OCI-LY7 (cell line): ENCODE data around the gene YEATS4. TPM values are rescaled to one million over a fixed set of nuclear protein-coding genes. Genes with fewer than 3 reads are reported as not detected.

ENCODE experiments used
- BruUV-seq: library from RNA; stranded (reverse); fragments of 400-500 nt; replicated peaks from 2 replicates; lab custom pipeline; 2021; lab: Mats Ljungman, UMichigan
- CTCF ChIA-PET: fragments of 300-600 bp; sonication (Branson Sonifier 250); formaldehyde crosslinking; loops from one replicate; lab custom pipeline; 2022; ENCODE audit warnings: antibody characterized with exemption; ENCODE audit not compliant: unreplicated experiment; lab: Charles Lee
- POLR2A ChIA-PET: fragments of 300-600 bp; sonication (Branson Sonifier 250); formaldehyde crosslinking; loops from one replicate; lab custom pipeline; 2022; ENCODE audit warnings: antibody characterized with exemption; lab: Charles Lee
- DNase-seq: peaks from one replicate; pipeline ENCODE4 v3.0.0-alpha.2; 2015; ENCODE audit warnings: low spot score
- H2AFZ ChIP-seq: fragments of 200-600 bp; sonication (generic), shearing (Covaris generic); 2 replicates; pipeline ENCODE4 v1.6.1; 2014; ENCODE audit warnings: mild to moderate bottlenecking, antibody characterized with exemption, low read length, moderate library complexity
- H3K27ac ChIP-seq: fragments of 200-600 bp; sonication (generic); 2 replicates; pipeline ENCODE4 v1.5.1; 2014; ENCODE audit warnings: mixed run types, low read depth, mild to moderate bottlenecking, moderate library complexity, low read length, inconsistent platforms; ENCODE audit not compliant: poor library complexity, severe bottlenecking
- H3K36me3 ChIP-seq: fragments of 200-600 bp; sonication (generic); 2 replicates; pipeline ENCODE4 v1.6.1; 2014; ENCODE audit warnings: mild to moderate bottlenecking, antibody characterized with exemption, low read length, moderate library complexity, mixed read lengths; ENCODE audit not compliant: insufficient read depth
- H3K4me1 ChIP-seq: fragments of 200-600 bp; sonication (generic); 2 replicates; pipeline ENCODE4 v1.5.1; 2014; ENCODE audit warnings: mild to moderate bottlenecking, low read length; ENCODE audit not compliant: insufficient read depth, poor library complexity, severe bottlenecking
- H3K4me2 ChIP-seq: fragments of 200-600 bp; sonication (generic); 2 replicates; pipeline ENCODE4 v1.6.1; 2014; ENCODE audit warnings: mild to moderate bottlenecking, low read length
- H3K4me3 ChIP-seq: fragments of 200-600 bp; sonication (generic); 2 replicates; pipeline ENCODE4 v1.5.1; 2014; ENCODE audit warnings: mild to moderate bottlenecking, low read depth, low read length; ENCODE audit not compliant: poor library complexity, severe bottlenecking
- H3K79me2 ChIP-seq: fragments of 200-600 bp; sonication (generic); 2 replicates; pipeline ENCODE4 v1.6.1; 2016; ENCODE audit warnings: low read depth, mild to moderate bottlenecking, low read length, moderate library complexity, mixed read lengths; ENCODE audit not compliant: insufficient read depth
- H3K9me2 ChIP-seq: fragments of 200-600 bp; sonication (generic); 2 replicates; pipeline ENCODE4 v1.6.1; 2016; ENCODE audit warnings: mild to moderate bottlenecking, low read length, mixed read lengths; ENCODE audit not compliant: insufficient read depth
- H3K9me3 ChIP-seq: fragments of 200-600 bp; sonication (generic); 2 replicates; pipeline ENCODE4 v1.6.1; 2014; ENCODE audit warnings: mild to moderate bottlenecking, mixed run types, low read length, mixed read lengths
- H4K20me1 ChIP-seq: fragments of 200-600 bp; sonication (generic); 2 replicates; pipeline ENCODE4 v1.6.1; 2014; ENCODE audit warnings: mild to moderate bottlenecking, antibody characterized with exemption, low read length, moderate library complexity, mixed read lengths; ENCODE audit not compliant: insufficient read depth
- EZH2phosphoT487 ChIP-seq: fragments of 200-600 bp; sonication (generic); IDR thresholded peaks from 2 replicates; pipeline ENCODE4 v1.6.1; 2018; ENCODE audit warnings: low read depth, borderline replicate concordance, mild to moderate bottlenecking, mixed run types, antibody characterized with exemption, low read length, moderate library complexity, mixed read lengths
- intact Hi-C: fragments of 100-400 bp; cut with micrococcal nuclease; formaldehyde crosslinking; loops from one replicate; pipeline ENCODE4 v1.10.0; 2022; ENCODE audit not compliant: unreplicated experiment
- total RNA-seq, 2 experiments: library from RNA; depleted of rRNA in 1 of 2; stranded (reverse); fragments of >200 nt in 1 of 2; shearing (Covaris generic) in 1 of 2; gene quantifications; 2 replicates each; pipeline ENCODE4 v1.2.3, GENCODE V29; 2014 to 2022
- TF ChIP-seq, protein P1 (sequence below): fragments of 200-600 bp; sonication (generic); conservative IDR thresholded peaks from 2 replicates; pipeline ENCODE4 v1.5.1; 2014; ENCODE audit warnings: mild to moderate bottlenecking, antibody characterized with exemption, low read length, moderate library complexity, mixed read lengths

YEATS4 gene
- total RNA-seq, 2 experiments from 2014 or later = 80.4 to 122 TPM

DNA sequence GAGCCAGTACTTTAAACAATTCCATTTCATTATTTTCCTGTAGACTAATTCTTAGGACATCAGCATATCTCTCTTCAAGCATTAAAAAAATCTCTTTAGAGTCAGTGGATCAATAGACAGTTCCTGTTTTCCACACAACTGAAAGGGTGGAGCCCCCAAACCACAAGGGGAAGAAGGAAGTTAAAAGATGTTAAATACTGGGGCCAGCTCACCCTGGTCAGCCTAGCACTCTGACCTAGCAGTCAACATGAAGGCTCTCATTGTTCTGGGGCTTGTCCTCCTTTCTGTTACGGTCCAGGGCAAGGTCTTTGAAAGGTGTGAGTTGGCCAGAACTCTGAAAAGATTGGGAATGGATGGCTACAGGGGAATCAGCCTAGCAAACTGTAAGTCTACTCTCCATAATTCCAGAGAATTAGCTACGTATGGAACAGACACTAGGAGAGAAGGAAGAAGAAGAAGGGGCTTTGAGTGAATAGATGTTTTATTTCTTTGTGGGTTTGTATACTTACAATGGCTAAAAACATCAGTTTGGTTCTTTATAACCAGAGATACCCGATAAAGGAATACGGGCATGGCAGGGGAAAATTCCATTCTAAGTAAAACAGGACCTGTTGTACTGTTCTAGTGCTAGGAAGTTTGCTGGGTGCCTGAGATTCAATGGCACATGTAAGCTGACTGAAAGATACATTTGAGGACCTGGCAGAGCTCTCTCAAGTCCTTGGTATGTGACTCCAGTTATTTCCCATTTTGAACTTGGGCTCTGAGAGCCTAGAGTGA is 11.2 kb upstream of the YEATS4 start, which contains the start of gene LYZ:
TSS of gene LYZ (plus strand) at position 220 of the 777 bp plus-strand sequence. CDS start at position 248, 28 bp downstream.
- TF ChIP-seq, protein P1, sequence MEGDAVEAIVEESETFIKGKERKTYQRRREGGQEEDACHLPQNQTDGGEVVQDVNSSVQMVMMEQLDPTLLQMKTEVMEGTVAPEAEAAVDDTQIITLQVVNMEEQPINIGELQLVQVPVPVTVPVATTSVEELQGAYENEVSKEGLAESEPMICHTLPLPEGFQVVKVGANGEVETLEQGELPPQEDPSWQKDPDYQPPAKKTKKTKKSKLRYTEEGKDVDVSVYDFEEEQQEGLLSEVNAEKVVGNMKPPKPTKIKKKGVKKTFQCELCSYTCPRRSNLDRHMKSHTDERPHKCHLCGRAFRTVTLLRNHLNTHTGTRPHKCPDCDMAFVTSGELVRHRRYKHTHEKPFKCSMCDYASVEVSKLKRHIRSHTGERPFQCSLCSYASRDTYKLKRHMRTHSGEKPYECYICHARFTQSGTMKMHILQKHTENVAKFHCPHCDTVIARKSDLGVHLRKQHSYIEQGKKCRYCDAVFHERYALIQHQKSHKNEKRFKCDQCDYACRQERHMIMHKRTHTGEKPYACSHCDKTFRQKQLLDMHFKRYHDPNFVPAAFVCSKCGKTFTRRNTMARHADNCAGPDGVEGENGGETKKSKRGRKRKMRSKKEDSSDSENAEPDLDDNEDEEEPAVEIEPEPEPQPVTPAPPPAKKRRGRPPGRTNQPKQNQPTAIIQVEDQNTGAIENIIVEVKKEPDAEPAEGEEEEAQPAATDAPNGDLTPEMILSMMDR = no peak
- TF ChIP-seq EZH2phosphoT487 = no peak
- no peaks in the 10 kb centered on the region for H3K9me2 ChIP-seq
- H3K27ac ChIP-seq = no peak within 1 kb of the TSS
- no peaks in the 10 kb centered on the region for H3K9me3 ChIP-seq
- CTCF ChIA-PET = no interaction called here
- peak within 1 kb of the TSS; percentile 55; the same call in 1 of the 2 replicates for H2AFZ ChIP-seq
- DNase-seq = no peak
- no peaks in the 10 kb centered on the region for H3K4me1 ChIP-seq
- no peaks in the 10 kb centered on the region for H3K36me3 ChIP-seq
- intact Hi-C loops = no loop called here
- no peak within 1 kb of the TSS for H3K4me2 ChIP-seq
- no peak within 1 kb of the TSS for H3K4me3 ChIP-seq
- BruUV-seq = no TSS peak
- POLR2A ChIA-PET = interaction anchor here (0.6 to 1.7 kb wide), 5 partner anchors 10 to 51 kb away, joined by 3 to 7 read pairs (median 6); no protein-coding TSS in a partner anchor
- H4K20me1 ChIP-seq = no peaks in the 10 kb centered on the region
- no peaks in the 10 kb centered on the region for H3K79me2 ChIP-seq

DNA sequence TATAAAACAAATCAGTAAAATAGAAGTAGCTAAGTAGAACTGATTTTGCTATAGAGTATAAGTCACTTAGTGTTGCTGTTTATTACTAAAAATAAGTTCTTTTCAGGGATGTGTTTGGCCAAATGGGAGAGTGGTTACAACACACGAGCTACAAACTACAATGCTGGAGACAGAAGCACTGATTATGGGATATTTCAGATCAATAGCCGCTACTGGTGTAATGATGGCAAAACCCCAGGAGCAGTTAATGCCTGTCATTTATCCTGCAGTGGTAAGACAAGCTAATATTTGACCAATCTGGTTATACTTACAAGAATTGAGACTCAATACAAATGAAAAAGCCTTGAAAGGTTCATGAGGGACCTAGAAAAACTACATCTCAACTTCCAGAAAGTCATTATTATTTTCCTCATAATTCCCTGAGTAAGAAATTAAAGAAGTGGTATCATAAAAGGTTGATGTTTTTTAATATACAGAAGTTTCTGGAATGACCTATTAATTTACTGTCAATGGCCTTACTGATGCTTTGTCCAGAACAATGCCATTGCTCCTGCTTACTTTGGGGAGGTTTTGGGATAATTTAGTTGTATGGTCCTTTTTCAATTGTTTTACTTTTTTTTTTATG is 9.4 kb upstream of the YEATS4 start:
- no peak overlapping the region for H2AFZ ChIP-seq
- BruUV-seq = no TSS peak
- H3K36me3 ChIP-seq = no peaks in the 10 kb centered on the region
- no peak for DNase-seq
- no peaks in the 10 kb centered on the region for H3K79me2 ChIP-seq
- no peaks in the 10 kb centered on the region for H3K9me2 ChIP-seq
- no peaks in the 10 kb centered on the region for H3K9me3 ChIP-seq
- H3K4me3 ChIP-seq = no peak overlapping the region
- H3K27ac ChIP-seq = no peak overlapping the region
- no peaks in the 10 kb centered on the region for H3K4me1 ChIP-seq
- no peak overlapping the region for H3K4me2 ChIP-seq
- ChIA-PET CTCF (no interaction called here), POLR2A (interaction anchor here (0.5 to 1.1 kb wide), 2 partner anchors 17 to 93 kb away, joined by 3 read pairs; no protein-coding TSS in a partner anchor)
- H4K20me1 ChIP-seq = no peaks in the 10 kb centered on the region
- intact Hi-C loops = no loop called here
- TF ChIP-seq EZH2phosphoT487 = no peak
- TF ChIP-seq, protein P1 = no peak
